ENCODE results near the gene METTL14.

METTL14 gene

DNA sequence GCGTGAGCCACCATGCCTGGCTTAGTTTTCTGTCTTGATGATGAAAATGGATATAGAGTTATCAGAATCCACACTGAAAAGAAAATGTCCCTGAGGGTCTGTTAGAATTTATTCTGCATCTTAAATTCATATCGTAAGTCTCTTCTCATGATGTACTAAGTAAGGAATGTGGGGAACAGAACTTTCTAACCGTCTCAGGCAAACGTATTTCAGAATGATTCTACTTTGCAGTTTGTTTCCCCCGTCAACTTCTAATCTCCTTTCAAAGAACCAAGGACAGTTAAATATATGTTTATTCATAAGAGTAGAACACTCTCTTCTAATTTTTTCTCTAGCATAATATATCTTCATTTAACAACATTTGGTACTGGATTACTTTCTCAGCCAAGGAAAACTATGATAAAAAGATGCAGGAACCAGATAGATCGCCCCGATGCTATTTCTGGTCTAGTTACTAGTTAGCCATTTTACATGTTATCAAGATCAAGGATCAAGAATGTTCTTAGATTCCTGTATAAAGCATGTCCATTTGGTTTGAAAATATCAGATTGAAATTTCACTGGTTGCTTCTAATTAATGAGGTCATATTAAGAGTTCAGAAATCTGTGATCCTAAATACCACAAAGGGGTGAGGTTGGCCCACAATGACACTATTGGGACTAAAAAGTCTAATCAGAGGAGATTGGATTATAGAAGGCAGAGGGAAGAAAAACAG is 49.5 kb downstream of the METTL14 start:
- DNase-seq (ENCODE audit: low read depth), result no peak

DNA sequence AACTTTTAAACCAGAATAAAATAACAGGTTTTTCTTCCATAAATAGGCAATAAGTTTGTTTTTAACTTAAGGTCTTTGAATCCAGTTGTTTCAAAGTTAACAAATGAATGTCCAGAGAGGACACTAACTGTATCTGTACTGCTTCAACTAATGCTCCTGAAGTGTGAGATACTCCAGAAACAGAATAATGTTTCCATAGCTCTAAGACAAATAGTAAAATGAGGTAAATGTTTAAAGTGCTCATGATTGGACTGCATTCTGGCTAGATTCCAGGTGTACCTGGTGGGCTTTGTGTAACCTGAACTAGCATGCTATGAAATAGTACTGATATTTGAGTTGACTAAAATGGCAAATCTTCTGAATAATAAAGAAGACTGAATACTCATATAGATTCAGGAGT is 51.7 kb downstream of the METTL14 start:
- no peak for DNase-seq (ENCODE audit: low read depth)

DNA sequence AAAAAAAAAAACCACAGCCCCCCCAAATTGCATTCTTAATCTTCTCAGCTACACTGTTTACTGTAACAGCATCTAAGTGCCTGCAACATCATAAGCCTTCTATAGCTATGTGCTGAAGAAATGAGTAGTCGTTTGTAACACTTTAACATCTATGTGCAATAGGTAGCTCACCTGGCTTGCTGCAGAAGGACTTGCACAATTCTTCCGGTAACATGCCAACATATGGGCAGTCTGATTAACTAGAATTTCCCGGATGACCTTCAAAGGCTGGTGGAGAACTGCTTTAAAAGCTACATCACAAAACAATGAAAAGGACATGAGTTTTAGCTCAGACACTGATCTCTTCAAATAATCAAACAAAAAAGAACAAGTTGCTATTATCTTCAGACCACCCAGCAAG is 52.9 kb downstream of the METTL14 start:
- DNase-seq (ENCODE audit: low read depth), result no peak

DNA sequence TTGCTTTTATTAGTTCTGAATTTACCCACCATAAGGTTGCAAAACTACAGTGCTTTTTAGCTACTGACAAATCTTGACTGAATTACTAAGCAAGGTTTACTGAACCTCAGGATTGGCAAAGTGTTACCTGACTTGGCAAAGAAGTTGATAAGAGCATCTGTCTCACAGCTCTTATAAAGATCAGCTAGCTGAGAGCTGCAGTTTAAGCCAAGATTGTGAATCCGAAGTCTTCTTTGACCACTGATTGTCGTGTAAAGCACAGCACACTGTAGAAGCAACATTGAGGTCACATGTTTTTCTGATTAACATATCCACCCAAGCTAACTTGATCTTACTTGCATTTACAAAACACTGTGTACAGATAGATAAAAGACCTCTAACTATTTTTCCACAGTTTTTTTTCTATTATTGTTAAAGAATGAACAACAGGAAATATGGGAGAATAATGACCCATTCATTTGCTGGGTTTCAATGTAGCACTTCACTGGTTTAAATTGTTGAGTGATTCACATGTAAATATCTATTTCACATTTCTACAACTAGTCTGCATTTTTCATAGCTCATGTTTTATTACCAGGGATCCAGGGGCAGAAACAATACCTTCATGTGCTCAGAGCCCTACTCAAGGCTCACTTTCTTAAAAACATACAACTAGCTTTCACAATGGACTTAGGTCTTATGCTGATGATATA is 54.0 kb downstream of the METTL14 start:
- no peak for DNase-seq (ENCODE audit: low read depth)

DNA sequence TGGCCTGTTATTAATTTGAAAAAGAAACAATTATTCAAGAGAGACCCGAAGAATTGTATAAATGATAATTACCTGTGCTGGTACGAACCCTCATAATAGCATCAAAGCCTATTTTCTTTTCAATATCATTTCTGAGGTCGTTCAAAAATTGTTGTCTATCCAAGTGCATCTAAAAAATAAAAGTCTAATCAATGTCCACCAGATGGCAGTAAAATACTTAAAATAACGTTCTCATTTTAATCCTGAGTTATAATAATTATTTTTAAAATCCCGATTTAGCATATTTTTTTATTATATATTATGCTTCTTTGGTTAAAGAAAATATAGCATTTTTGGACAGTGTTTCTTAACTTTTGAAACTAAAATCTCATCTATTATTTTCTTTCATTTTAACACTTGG is 55.7 kb downstream of the METTL14 start:
- no peak for DNase-seq (ENCODE audit: low read depth)

DNA sequence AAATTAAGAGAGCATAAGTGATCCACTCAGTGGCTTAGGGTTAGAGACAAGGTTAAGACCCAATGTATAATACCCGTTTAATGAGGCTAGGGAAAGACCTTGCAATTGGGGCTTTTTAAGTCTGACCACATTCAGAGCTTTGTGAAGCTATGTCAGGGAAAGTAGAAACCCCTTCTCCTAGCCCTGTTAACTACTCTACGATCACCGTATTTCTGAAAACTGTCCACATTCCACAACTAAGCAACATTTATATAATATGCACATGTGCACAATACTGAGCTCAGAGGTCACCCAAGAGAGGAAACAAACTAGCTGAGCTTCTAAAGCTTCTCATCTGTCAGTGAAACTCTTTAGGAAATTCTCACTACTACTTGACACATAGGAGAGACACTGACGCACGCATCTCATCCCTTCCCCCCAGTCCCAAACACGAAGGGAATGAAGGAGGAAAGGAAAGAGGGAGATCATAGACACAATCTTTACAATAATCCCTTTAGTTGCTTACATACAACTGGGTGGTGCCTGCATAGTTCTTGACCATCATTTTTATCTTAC is 56.2 kb downstream of the METTL14 start:
- no peak for DNase-seq (ENCODE audit: low read depth)

DNA sequence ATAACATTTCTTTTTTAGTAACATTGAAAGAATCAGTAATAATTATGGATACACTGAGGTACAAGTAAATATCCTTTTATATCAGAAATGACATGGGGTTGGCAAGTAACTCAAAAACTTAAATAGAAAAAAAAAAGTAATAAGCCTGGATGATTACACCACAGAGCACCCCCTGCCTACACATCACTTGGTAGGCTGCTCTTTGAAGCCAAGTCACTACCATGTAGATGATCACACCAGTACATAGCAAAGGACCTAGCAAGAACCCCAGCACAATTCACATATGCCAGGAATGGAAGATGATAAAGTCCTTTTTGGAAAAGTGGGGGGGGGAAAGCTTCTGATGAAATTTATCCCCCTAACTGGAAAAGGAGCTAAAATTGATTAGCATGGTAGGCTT is 56.9 kb downstream of the METTL14 start:
- DNase-seq (ENCODE audit: low read depth), result no peak

DNA sequence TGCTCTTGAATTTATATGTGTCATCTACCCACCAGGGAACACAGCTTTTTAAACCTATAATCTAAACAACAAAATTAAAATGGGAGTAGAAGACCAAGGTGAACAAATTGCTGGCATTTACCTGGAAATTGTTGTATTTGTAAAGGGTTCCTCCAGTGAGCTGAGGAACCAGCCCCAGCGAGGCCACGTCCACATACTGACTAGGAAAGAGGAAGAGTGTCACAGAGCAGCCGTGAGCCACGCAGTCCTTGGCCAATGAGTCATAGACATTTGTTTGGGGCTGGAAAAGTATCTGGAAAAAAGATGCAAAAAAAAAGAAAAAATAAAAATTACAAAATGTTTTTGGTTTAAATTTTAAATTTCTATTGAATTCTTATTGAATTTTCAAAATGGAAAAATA is 58.7 kb downstream of the METTL14 start:
- no peak for DNase-seq (ENCODE audit: low read depth)

DNA sequence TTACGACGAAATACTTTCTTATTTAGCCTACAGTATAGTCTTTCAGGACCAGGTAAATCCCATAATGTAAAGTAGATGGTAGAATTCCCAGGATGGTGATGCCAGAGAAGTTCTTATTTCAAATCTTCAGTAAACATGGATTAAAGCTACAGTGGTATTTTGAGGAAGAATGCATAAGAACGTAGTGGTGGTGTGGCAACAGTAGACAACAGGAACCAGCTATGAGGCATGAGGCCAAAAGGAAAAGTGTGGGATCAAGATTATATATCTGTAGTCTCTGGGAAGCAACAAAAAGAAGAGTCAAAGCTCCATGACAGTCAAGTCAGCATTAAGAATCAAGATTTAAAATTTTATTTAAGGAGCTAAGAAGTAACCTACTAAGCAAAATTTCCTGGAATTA is 60.2 kb downstream of the METTL14 start:
- no peak for DNase-seq (ENCODE audit: low read depth)

DNA sequence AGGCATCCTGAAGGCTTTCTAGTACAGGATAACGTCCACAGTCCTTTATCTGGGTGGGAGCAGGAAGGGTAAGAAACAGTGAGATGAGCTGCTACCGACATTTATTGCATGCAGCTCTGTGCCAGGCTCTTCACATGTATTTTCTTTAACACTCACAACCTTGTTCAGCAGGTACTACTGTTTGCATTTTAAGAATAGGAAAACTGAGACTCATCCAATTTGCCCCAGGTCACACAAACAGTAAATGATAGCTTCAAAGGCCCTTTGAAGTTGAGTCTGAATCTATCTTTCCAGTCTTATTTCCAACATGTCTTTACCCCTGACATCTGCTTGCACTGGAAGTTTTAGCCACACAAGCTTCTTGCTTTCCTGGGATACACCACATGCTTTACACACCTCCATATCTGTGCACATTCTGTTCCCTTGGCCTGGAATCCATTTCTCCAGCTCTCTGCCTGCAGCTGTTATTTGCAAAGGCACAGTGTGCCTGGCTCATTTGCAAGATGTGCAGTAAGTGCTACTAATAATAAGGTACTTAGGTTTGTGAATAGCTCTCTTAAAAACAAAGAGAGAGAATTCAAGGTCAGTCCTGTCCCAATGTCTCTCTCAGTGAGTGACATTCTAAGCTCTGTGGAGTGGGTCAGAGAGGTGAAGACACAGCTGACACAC is 61.2 kb downstream of the METTL14 start:
- DNase-seq (ENCODE audit: low read depth), result no peak

DNA sequence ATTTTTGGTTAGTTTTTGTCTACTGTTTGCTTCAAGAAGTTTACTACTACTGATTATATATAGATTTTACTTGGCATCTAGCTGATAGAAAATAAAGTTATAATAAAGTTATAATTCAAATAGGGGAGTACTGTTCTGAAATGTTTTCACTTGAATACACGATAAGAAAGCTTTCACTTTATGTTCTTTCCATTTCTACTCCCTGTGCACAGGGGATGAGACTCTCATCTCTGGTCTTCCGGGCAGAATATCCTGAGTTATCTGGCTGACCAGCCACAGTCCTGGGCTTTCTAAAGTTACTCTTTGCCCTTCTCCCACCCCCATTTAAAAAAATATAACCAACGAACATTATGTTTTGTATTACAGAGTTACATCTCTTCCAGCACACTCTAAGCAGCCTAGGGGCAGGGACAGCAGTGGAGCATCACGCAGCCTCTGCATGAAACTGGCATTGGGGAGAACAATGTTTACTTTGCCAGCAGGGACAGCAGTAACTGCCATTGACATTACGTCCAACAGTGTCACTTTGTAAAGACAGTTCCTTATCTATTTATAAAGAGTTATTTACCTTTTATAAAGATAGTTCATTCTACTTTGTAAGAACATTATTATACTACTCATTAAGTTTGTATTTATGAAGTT is 64.3 kb downstream of the METTL14 start:
- no peak for DNase-seq (ENCODE audit: low read depth)

DNA sequence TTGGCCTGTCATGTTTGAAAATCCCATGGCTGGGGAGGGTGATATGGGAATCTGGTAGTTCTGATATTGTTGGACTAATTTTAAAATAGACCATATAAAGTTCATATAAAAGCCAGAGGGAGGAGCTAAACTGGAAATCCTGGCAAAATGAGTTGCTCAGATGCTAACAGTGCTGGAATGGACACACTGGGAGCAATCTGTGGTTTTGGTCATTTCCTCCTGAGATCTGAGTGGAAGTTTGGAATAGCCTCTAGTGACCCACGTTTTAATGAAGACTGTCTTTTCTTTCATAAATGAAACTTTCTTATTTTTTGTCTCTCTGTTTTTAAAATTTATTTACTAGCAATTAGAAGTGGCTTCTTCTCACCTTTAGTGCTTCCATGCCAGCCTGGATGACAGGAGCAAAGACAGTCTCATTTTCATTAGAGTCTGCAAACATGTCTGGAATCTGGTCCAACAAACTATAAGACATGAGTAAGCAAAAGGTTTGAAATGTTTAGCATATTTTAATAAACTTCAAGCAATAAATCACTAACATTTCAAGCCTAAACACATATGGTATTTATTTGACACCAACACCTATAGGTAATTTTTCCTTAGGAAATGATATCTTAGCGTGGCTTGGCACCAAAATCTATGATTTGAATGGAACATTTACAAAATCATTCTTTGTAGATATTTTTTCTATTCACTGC is 66.6 kb downstream of the METTL14 start:
- DNase-seq (ENCODE audit: low read depth), result no peak

DNA sequence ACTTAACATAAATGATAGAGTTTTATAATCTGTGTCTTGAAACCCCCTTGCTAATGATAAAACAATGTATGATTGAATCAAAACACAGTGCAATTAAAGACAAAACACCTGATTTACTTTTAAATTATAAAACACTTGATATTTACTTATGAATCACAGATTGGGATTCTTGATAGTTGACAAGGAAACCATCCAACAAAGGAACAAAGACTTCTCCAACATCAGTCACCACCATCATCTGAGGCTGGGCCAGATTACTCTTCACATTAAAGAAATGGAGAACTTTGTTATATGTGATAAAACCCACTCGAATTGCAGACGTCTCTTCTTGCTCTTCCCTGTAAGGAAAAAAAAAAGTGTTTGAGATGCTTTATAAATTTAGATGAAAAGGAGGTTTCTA is 67.4 kb downstream of the METTL14 start:
- no peak for DNase-seq (ENCODE audit: low read depth)

DNA sequence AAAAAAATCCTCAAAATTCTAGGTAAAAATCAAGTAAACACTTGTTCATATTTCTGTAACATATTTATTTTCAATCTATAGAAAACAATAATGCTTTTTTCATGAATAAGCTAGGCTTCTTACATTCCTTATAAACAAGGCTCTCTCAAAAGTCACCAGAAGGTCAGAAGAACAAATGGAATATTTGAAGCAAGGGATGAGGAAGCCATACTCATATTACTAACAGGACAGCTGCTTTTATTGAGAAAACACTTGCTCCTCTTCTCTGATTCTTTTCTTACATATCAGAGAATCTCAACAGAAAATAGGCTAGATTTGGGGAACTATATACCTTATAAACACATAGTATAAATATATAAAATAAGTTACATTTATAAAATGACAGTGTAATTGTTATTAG is 67.9 kb downstream of the METTL14 start:
- no peak for DNase-seq (ENCODE audit: low read depth)

DNA sequence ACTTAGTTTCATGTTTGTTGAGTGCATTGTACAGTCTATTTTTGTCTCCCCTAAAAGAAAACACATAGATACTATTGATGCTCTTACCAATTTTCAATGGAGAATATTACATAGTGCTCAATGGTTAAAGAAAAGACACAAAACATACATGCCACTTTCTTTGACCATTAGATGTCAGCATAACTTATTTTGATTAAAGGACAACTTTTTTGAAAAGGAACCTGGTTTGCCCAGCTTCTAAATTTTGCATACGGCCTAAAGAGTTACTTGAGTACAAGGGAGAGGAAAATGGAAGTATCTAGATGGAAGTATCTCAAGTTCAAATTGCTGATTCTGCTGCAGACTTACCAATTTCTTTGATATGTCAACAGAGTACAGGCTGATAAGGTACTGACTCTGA is 68.5 kb downstream of the METTL14 start:
- DNase-seq (ENCODE audit: low read depth), result no peak

DNA sequence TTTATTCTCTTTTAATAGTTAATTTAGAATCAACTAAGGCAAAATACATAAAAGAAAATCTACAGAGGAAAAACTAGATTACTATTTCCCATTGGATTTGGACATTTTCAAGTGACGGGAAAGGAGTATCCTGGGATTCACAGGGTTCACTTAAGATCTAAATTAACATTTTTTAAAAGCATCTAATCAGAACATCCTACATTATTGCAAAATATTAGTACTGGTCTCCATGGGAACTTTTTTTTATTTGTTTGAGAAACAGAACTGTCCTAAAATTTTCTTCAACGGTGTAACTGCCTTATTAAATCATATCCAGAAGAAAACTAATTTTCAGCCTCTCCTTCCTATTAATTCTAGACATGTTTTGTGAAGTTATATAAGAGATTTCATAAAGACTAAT is 69.7 kb downstream of the METTL14 start:
- DNase-seq (ENCODE audit: low read depth), result no peak

DNA sequence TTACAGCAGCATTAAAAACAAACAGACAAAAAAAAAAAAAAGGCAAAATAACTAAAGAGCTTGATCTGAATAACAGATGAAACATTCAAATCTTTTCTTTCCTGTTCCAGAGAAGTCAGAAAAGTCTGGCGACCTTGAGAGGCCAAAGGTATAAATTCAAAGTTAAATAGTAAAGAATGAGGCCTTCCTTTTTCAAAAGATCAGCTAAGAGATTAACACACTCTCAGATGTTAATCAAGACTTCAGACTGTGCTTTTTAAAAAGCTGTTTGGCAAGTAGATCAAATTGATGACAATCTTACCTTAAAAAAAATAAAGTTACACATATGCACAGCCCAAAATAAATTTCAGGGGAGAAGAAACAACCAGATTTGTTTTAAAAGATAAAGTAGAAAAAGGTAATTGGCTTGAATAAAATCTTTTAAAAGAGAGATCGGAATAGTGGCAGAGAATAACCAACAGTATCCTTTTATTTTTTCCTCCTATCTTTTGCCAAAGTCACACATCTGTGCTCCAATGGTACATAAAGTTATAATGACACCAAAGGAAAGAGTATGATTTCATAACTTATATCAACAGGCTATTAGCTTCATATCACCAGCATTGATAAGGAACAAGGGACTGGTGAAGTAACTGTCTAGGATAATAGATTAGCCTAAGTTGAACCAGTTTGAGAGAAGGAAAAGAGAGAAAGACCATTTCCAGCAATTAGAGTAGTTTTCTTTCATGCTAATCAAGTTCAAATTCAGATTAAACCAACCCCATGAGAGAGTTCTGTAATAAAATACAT is 70.4 kb downstream of the METTL14 start:
- no peak for DNase-seq (ENCODE audit: low read depth)

DNA sequence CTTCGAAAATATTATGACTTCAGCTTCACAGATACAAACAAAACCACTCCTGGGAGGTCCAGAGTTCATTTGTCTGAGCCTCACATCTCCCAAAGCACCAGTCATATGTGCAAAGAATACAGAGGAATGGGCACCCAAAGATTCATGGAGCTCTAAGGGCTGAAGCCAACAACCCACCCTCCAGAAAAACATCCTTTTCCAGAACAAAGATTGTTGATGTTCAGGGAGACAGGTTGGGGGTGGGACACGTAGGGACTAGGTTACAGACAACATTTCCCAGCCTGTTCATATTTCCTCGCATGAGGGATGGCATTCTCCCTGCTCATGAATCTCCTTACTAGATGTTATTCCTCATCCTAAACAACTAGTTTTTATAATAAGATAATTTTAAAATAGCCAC is 71.2 kb downstream of the METTL14 start:
- no peak for DNase-seq (ENCODE audit: low read depth)

DNA sequence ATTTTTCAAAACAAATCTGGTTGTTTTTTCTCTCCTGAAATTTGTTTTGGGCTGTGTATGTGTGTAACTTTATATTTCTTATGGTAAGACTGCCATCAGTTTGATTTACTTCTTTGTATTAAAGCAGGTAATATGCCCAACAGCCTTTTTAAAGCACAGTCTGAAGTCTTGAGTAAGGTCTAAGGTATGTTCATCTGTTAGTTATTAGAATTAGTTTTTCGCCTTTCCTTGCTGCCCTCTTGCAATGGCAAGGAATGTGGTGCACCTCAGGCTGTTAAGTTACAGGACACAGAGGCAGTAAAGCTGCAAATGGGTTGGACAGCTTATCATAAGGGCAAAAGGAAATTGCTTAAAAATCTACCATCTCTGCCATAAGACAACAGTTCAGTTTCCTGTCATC is 71.8 kb downstream of the METTL14 start:
- DNase-seq (ENCODE audit: low read depth), result no peak

DNA sequence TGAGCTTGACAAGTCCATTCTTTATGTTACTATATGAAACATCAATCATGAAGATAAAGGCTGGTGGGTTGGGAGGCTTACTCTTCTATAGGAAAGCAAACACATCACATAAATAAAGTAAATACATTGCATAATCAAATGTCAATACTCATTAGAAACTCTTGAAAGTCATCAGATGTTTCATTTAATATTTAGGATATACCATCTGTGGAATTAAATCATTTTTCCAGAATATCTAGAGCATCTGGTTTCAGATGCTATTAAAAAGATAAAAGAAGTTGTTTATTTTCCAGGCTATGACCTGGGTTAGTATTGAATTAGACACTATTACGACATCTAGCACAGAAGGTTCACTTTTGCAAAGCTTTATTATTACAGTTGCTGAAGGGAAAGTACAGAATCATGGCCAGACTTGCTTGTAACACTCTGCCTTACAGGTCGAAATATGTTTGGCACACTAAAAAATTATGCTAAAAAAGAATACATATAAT is 72.6 kb downstream of the METTL14 start:
- DNase-seq (ENCODE audit: low read depth), result no peak

DNA sequence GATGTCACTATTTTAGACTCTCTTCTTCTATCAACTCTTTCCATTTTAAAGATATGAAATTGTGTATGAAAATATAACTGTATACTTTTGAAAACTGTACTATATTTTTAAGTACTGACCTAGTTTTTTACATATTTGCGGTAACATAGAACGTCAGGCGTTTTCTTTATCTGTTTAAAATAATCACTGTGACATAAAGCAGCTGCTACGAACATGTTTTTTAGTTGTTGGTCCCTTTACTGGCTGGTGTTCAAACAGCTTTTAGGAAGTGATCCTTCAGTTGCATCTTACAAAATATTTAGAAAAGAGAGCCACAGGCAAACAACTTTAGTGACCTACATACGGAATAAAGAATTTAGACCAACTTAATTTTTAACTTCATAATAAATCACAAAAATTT is 73.1 kb downstream of the METTL14 start:
- DNase-seq (ENCODE audit: low read depth), result no peak

All from stimulated activated CD4-positive, alpha-beta T cell treated with anti-CD3 and anti-CD28 coated beads, Interleukin-2, amount 100 ng/mL, for 4 hours (primary cell).